HCT116 (cell line): ENCODE results near the gene HOXB9. TPM values are rescaled to one million over a fixed set of nuclear protein-coding genes. Genes with fewer than 3 reads are reported as not detected.

ENCODE experiments used
- ATAC-seq: fragments of 200-7000 bp; cut with Tn5 transposase; 2 replicates; pipeline ENCODE4 v1.9.1; 2020; ENCODE audit warnings: mild to moderate bottlenecking, moderate library complexity
- BruUV-seq: library from RNA; stranded (reverse); fragments of 400-500 nt; replicated peaks from 2 replicates; lab custom pipeline; 2021; lab: Mats Ljungman, UMichigan
- CTCF ChIA-PET: fragments of 300-600 bp; sonication (Branson Sonifier 250); formaldehyde crosslinking; loops from one replicate; lab custom pipeline; 2021; ENCODE audit warnings: antibody characterized with exemption; lab: Charles Lee
- POLR2A ChIA-PET: fragments of 300-600, 350-600 bp; sonication (Branson Sonifier 250); formaldehyde crosslinking; loops from one replicate; lab custom pipeline; 2021; ENCODE audit warnings: antibody characterized with exemption; lab: Charles Lee
- RAD21 ChIA-PET, 2 experiments: fragments of 300-600 bp; sonication (Branson Sonifier 250); formaldehyde crosslinking; loops; one replicate each; lab custom pipeline; 2023; ENCODE audit warnings: low total read pairs in 2 of 2; ENCODE audit not compliant: uncharacterized antibody in 2 of 2, unreplicated experiment in 2 of 2, low non-redundant PET in 1 of 2; lab: Charles Lee
- DNase-seq: peaks from one replicate; pipeline ENCODE4 v3.0.0-alpha.2; 2010; ENCODE audit warnings: low read depth, low spot score
- H2AFZ ChIP-seq: fragments of 200-600 bp; shearing (Covaris generic), sonication (generic); 2 replicates; pipeline ENCODE4 v1.6.1; 2017; ENCODE audit warnings: low read depth, mixed run types, mixed read lengths, antibody characterized with exemption, low read length; ENCODE audit not compliant: poor library complexity, severe bottlenecking
- H3K27ac ChIP-seq: 2 replicates; pipeline ENCODE4 v1.5.1; 2012; ENCODE audit warnings: low read depth, low read length
- H3K27me3 ChIP-seq: fragments of 200-600 bp; sonication (generic); 2 replicates; pipeline ENCODE4 v1.6.1; 2016; ENCODE audit warnings: mixed run types, low read length, mixed read lengths; ENCODE audit not compliant: insufficient read depth
- H3K36me3 ChIP-seq, 2 experiments: fragments of 200-500 bp in 1 of 2; fragments of 200-600 bp in 1 of 2; sonication (Bioruptor generic) in 1 of 2; sonication (generic) in 1 of 2; 2 replicates each; pipeline versions ENCODE4 v1.5.1 to v1.6.1; 2014 to 2016; ENCODE audit warnings: low read length in 2 of 2, inconsistent platforms in 1 of 2, mixed read lengths in 1 of 2, mixed run types in 1 of 2; ENCODE audit not compliant: insufficient read depth in 2 of 2, control insufficient read depth in 1 of 2
- H3K4me1 ChIP-seq, 2 experiments: fragments of 200-600 bp in 1 of 2; sonication (generic) in 1 of 2; 2 replicates each; pipeline versions ENCODE4 v1.5.1 to v1.6.1; 2012 to 2017; ENCODE audit warnings: low read length in 2 of 2, inconsistent platforms in 1 of 2, mild to moderate bottlenecking in 1 of 2, mixed read lengths in 1 of 2, mixed run types in 1 of 2, moderate library complexity in 1 of 2; ENCODE audit not compliant: insufficient read depth in 2 of 2, control insufficient read depth in 1 of 2
- H3K4me2 ChIP-seq: fragments of 200-600 bp; sonication (generic); 2 replicates; pipeline ENCODE4 v1.6.1; 2017; ENCODE audit warnings: mixed run types, low read length, mixed read lengths
- H3K4me3 ChIP-seq, 2 experiments: fragments of 200-600 bp in 1 of 2; sonication (generic) in 1 of 2; replicated peaks in 1 of 2; 2 replicates each; pipeline ENCODE4 v1.5.1; 2011 to 2016; ENCODE audit warnings: low read length in 2 of 2, control low read depth in 1 of 2, low read depth in 1 of 2, mild to moderate bottlenecking in 1 of 2, mixed read lengths in 1 of 2, mixed run types in 1 of 2
- H3K79me2 ChIP-seq: fragments of 200-600 bp; sonication (generic); 2 replicates; pipeline ENCODE4 v1.6.1; 2017; ENCODE audit warnings: mild to moderate bottlenecking, mixed run types, low read length, moderate library complexity, mixed read lengths; ENCODE audit not compliant: insufficient read depth
- H3K9ac ChIP-seq: fragments of 200-600 bp; sonication (generic); 2 replicates; pipeline ENCODE4 v1.6.1; 2016; ENCODE audit warnings: low read length, mixed read lengths
- H3K9me2 ChIP-seq: fragments of 200-600 bp; sonication (generic), shearing (Covaris generic); 2 replicates; pipeline ENCODE4 v1.6.1; 2017; ENCODE audit warnings: mixed run types, mild to moderate bottlenecking, moderate library complexity; ENCODE audit not compliant: insufficient read depth
- H3K9me3 ChIP-seq, 2 experiments: fragments of 200-500 bp in 1 of 2; fragments of 200-600 bp in 1 of 2; sonication (Bioruptor generic) in 1 of 2; sonication (generic) in 1 of 2; 2 replicates each; pipeline ENCODE4 v1.6.1; 2014 to 2017; ENCODE audit warnings: low read length in 2 of 2, mixed read lengths in 2 of 2, inconsistent platforms in 1 of 2, low read depth in 1 of 2, mild to moderate bottlenecking in 1 of 2, mixed run types in 1 of 2, moderate library complexity in 1 of 2; ENCODE audit not compliant: control insufficient read depth in 1 of 2, insufficient read depth in 1 of 2
- H4K20me1 ChIP-seq: fragments of 200-600 bp; sonication (generic), shearing (Covaris generic); 2 replicates; pipeline ENCODE4 v1.6.1; 2017; ENCODE audit warnings: mixed run types, mild to moderate bottlenecking, moderate library complexity; ENCODE audit not compliant: insufficient read depth
- ATF3 ChIP-seq: IDR thresholded peaks from 2 replicates; pipeline ENCODE4 v1.6.1; 2012
- CBX3 ChIP-seq: IDR thresholded peaks from 2 replicates; pipeline ENCODE4 v1.6.1; 2012; ENCODE audit warnings: low read depth
- CTCF ChIP-seq, 3 experiments: fragments of 200-600 bp in 1 of 3; sonication (generic) in 1 of 3; IDR thresholded peaks in 2 of 3; conservative IDR thresholded peaks in 1 of 3; 2 replicates each; pipeline ENCODE4 v1.5.1; 2012 to 2017; ENCODE audit warnings: low read depth in 2 of 3, low read length in 2 of 3, antibody characterized with exemption in 1 of 3, borderline replicate concordance in 1 of 3, control low read depth in 1 of 3, mild to moderate bottlenecking in 1 of 3, mixed read lengths in 1 of 3, mixed run types in 1 of 3, moderate library complexity in 1 of 3; ENCODE audit not compliant: insufficient read depth in 1 of 3
- EGR1 ChIP-seq: IDR thresholded peaks from 2 replicates; pipeline ENCODE4 v1.6.1; 2012; ENCODE audit warnings: low read depth
- ELF1 ChIP-seq: IDR thresholded peaks from 2 replicates; pipeline ENCODE4 v1.6.1; 2012; ENCODE audit warnings: low read depth, borderline replicate concordance
- FOSL1 ChIP-seq: IDR thresholded peaks from 2 replicates; pipeline ENCODE4 v1.6.1; 2012; ENCODE audit warnings: low read depth
- POLR2A ChIP-seq: IDR thresholded peaks from 2 replicates; pipeline ENCODE4 v1.7.0; 2011; ENCODE audit warnings: borderline replicate concordance; ENCODE audit not compliant: insufficient read depth, insufficient read length; ENCODE audit errors: extremely low read depth
- POLR2AphosphoS5 ChIP-seq: IDR thresholded peaks from 2 replicates; pipeline ENCODE4 v1.6.1; 2011; ENCODE audit warnings: mild to moderate bottlenecking, low read depth, low read length, moderate library complexity
- RAD21 ChIP-seq: IDR thresholded peaks from 2 replicates; pipeline ENCODE4 v1.6.1; 2012; ENCODE audit warnings: low read depth, mild to moderate bottlenecking
- SIN3A ChIP-seq: IDR thresholded peaks from 2 replicates; pipeline ENCODE4 v1.6.1; 2012; ENCODE audit warnings: low read depth
- SRF ChIP-seq: IDR thresholded peaks from 2 replicates; pipeline ENCODE4 v1.6.1; 2012; ENCODE audit warnings: low read depth
- ZBTB33 ChIP-seq: IDR thresholded peaks from 2 replicates; pipeline ENCODE4 v1.6.1; 2011; ENCODE audit warnings: mild to moderate bottlenecking, low read length, moderate library complexity; ENCODE audit not compliant: insufficient replicate concordance; ENCODE audit errors: extremely low read depth
- ZFX ChIP-seq: fragments of 450-650 bp; IDR thresholded peaks from 2 replicates; pipeline ENCODE4 v1.6.1; 2017
- ZNF274 ChIP-seq: fragments of 200-500 bp; sonication (Bioruptor generic); IDR thresholded peaks from 2 replicates; pipeline ENCODE4 v1.6.1; 2014; ENCODE audit warnings: mild to moderate bottlenecking, low read depth, low read length, inconsistent platforms
- intact Hi-C: fragments of 100-400 bp; cut with micrococcal nuclease; formaldehyde crosslinking; loops from 2 replicates; pipeline ENCODE4 v1.10.0; 2022
- total RNA-seq: library from RNA; stranded (reverse); gene quantifications from one replicate; pipeline ENCODE4 v1.2.1, GENCODE V29; 2021; ENCODE audit not compliant: unreplicated experiment

Gene HOXB9
- total RNA-seq, 1 experiment from 2014 or later: 40.1 TPM

- H2AFZ ChIP-seq: no peak overlapping the region
- POLR2A ChIA-PET: interaction anchor here (0.6 to 2.1 kb wide), 4 partner anchors 9 to 26 kb away, joined by 3 to 6 read pairs (median 4); partner anchors contain the start of genes HOXB8 and HOXB9
- no TSS peak for BruUV-seq
- H3K79me2 ChIP-seq: peaks cover 100% of the 10 kb centered on the region
- H3K4me1 ChIP-seq: peaks cover 28 to 39% of the 10 kb centered on the region in 2 experiments
- DNase-seq (no peak), ATAC-seq (no peak)
- H3K36me3 ChIP-seq: peaks cover 14 to 24% of the 10 kb centered on the region in 2 experiments; a peak in 3 of 4 replicates
- no peaks in the 10 kb centered on the region for H3K9me2 ChIP-seq
- no peak for TF ChIP-seq POLR2A
- no peak for TF ChIP-seq EGR1
- no peak for TF ChIP-seq CBX3
- no peak for TF ChIP-seq FOSL1
- TF ChIP-seq ELF1: no peak
- TF ChIP-seq ZNF274: no peak
- TF ChIP-seq SIN3A: no peak
- no peak for TF ChIP-seq POLR2AphosphoS5
- no peak for TF ChIP-seq ZFX
- TF ChIP-seq ATF3: no peak
- no peak for TF ChIP-seq CTCF (IDR thresholded peaks at IDR 0.05 in 2 of 3, conservative IDR thresholded peaks at IDR 0.05 in 1 of 3; ENCODE audit: borderline replicate concordance in 1 of 3, insufficient read depth in 1 of 3, low read depth in 2 of 3, low read length in 2 of 3)
- TF ChIP-seq RAD21: no peak
- TF ChIP-seq SRF: no peak
- TF ChIP-seq ZBTB33: no peak
- peak overlapping the region; percentile 47 for H3K27ac ChIP-seq
- H3K9me3 ChIP-seq: no peaks in the 10 kb centered on the region
- H3K27me3 ChIP-seq: no peaks in the 10 kb centered on the region
- H3K4me2 ChIP-seq: peak overlapping the region; percentile 82
- H3K9ac ChIP-seq: 0 out of 2 replicates have a peak overlapping the region, but pooled peaks have one; percentile 2
- intact Hi-C loops: no loop called here
- no peak overlapping the region; a peak in 1 of 4 replicates for H3K4me3 ChIP-seq
- peaks cover 4% of the 10 kb centered on the region; the same call in 1 of the 2 replicates for H4K20me1 ChIP-seq
- RAD21 ChIA-PET: interaction anchor here in 1 of 2 experiments (0.6 kb wide), 1 partner anchor 249 kb away, joined by 3 read pairs; no protein-coding TSS in a partner anchor
- CTCF ChIA-PET: interaction anchor here (1.8 kb wide), 1 partner anchor 9 kb away, joined by 5 read pairs; no protein-coding TSS in a partner anchor
Observed at GRCh38 chr17:48600244-48601098, 25.7 kb downstream of the HOXB9 start.
